ENCODE results near the gene OBSL1.

Gene OBSL1

GRCh38 chr2:219571311-219572236 is at the start of gene OBSL1:
Gene OBSL1 (minus strand): TSS chr2:219571539. CDS start chr2:219571232, 307 bp downstream.
- DNase-seq, result peak in 10 of 14 donors; percentile 4 to 64 (median 24)

- DNase-seq, result no peak
Measured at GRCh38 chr2:219620546-219620945, 49.2 kb upstream of the OBSL1 start.

GRCh38 chr2:219619235-219619634 is 47.9 kb upstream of the OBSL1 start:
- no peak for DNase-seq

- DNase-seq, result no peak
Measured at GRCh38 chr2:219618733-219619122, 47.4 kb upstream of the OBSL1 start.

- no peak for DNase-seq
Measured at GRCh38 chr2:219616550-219616949, 45.2 kb upstream of the OBSL1 start.

- no peak for DNase-seq
Measured at GRCh38 chr2:219615894-219616293, 44.6 kb upstream of the OBSL1 start.

GRCh38 chr2:219615036-219615435 is 43.7 kb upstream of the OBSL1 start:
- DNase-seq, result no peak

- DNase-seq, result no peak
Measured at GRCh38 chr2:219614076-219614860, 42.9 kb upstream of the OBSL1 start.

GRCh38 chr2:219613461-219614070 is 42.2 kb upstream of the OBSL1 start:
- no peak for DNase-seq

- no peak for DNase-seq
Measured at GRCh38 chr2:219612577-219613286, 41.4 kb upstream of the OBSL1 start.

GRCh38 chr2:219611866-219612576 is 40.7 kb upstream of the OBSL1 start:
- no peak for DNase-seq

GRCh38 chr2:219611306-219611705 is 40.0 kb upstream of the OBSL1 start:
- DNase-seq, result no peak

GRCh38 chr2:219609149-219609750 is 37.9 kb upstream of the OBSL1 start:
- DNase-seq, result no peak

GRCh38 chr2:219608399-219608964 is 37.1 kb upstream of the OBSL1 start:
- no peak for DNase-seq

- DNase-seq, result no peak
Measured at GRCh38 chr2:219607931-219608330, 36.6 kb upstream of the OBSL1 start.

- no peak for DNase-seq
Measured at GRCh38 chr2:219605607-219605954, 34.2 kb upstream of the OBSL1 start.

- DNase-seq, result no peak
Measured at GRCh38 chr2:219603771-219604170, 32.4 kb upstream of the OBSL1 start.

- no peak for DNase-seq
Measured at GRCh38 chr2:219598308-219599078, 27.2 kb upstream of the OBSL1 start.

GRCh38 chr2:219597552-219598307 is 26.4 kb upstream of the OBSL1 start, which contains the start of gene STK11IP:
Gene STK11IP (plus strand): TSS chr2:219597857. CDS start chr2:219598120, 263 bp downstream.
- peak; percentile 73 to 99 (median 97) for DNase-seq
